Measurements from ENCODE around the gene ZNF579.
"Not testable (repeated sequence)": the region's sequence is repeated elsewhere in the genome, so short reads cannot be mapped to it uniquely, and the experiment has no call there.

The ZNF579 gene

DNA sequence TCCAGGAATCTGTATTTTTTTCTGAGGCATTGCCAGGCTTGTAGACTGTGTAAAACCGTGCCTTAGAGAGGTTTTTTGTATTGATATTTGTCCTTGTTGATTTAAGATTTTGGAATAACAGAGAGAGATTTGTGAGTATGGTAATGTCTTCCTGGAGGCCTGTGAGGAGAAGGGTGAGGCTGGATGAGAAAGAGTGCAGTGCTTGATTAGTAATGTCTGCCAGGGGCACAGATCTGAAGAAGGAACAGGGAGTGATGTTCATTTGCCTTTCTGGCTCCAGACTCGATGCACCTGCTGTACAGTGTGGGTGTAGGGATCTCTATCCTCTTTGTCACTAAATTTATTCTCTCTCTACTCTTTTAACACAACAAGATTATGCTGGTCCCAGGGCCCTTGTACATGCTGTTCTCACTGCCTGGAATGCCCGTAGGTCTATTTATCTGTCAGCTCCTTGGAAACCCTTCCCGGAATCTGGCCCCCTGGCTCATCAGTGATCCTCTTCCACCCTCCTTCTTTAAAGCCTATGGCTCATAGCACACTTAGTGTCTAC is 14.4 kb upstream of the ZNF579 start:
- no peak for DNase-seq (ENCODE audit: low read depth, low spot score)

- no peak for DNase-seq (ENCODE audit: low read depth, low spot score)
Measured at GRCh38 chr19:55593096-55593772, 12.6 kb upstream of the ZNF579 start.

DNA sequence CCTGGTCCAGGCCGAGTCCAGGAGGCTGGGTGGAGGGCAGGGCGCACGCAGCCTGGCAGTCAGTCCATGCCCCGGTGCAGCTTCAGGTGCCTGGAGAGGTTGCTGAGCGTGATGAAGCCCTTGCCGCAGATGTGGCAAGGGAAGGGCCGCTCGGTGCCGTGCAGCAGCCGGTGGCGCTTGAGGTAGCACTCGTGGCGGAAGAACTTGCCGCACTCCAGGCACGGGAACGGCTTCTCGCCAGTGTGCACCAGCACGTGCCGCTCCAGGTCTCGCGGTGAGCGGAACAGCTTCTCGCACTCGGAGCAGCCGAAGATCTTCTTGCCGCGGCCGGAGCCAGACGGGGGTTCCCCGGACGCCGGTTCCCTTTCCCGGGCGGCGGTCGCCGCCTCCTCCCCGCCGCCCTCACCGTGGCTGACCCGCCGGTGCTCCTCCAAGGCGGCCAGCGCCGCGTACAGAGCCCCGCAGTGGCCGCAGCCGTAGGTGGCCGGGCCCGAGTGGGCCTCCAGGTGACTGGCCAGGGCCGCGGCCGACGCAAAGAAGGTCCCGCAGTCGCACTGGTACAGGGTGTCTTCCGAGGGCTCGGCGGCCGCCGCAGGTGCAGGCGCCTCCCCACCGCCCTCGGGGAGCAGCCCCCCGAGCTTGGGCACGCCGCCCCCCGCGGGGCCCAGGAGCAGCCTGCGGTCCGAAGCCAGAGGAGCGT is 11.9 kb upstream of the ZNF579 start:
- DNase-seq (ENCODE audit: low read depth, low spot score): no peak

- DNase-seq (ENCODE audit: low read depth, low spot score): no peak
Measured at GRCh38 chr19:55591555-55591954, 10.9 kb upstream of the ZNF579 start.

DNA sequence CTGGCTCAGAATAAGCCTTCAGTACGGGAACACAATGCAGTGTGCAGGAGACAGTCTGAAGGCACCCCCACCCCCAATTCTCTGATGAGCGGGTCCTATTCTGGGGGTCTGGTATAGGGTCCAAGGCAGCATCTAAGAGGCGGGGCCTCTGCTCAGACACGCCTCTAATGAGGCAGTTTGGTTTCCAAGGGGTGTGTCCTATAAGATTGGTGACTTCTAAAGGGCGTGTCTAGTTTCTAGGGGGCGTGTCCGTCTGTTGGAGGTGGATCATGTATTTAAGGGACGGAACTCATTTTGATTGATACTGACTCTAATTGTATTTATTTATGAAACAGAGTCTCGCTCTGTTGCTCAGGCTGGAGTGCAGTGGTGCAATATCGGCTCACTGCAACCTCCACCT is 10.0 kb upstream of the ZNF579 start:
- DNase-seq (ENCODE audit: low read depth, low spot score): no peak

DNA sequence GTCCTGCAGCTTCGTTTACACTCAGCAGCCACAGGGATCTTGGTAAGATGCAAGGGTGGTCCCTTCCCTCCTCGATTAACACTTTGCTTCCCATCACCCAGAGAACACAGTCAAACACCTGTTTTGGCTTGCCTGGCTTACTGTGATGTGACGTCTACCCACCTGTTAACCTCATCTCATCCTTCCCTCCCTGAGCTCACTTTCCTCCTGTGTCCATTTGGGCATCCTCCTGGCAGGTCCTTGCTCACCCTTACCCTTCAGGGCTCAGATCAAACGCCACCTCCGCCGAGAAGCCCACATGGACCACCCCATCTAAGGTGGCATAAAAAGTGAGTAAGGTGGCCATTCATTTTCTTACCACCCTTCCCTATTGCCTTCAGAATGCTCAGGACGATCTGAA is 9.5 kb upstream of the ZNF579 start:
- no peak for DNase-seq (ENCODE audit: low read depth, low spot score)

- no peak for DNase-seq (ENCODE audit: low read depth, low spot score)
Measured at GRCh38 chr19:55588738-55589137, 8.1 kb upstream of the ZNF579 start.

GRCh38 chr19:55586976-55587668 is 6.5 kb upstream of the ZNF579 start:
- DNase-seq (ENCODE audit: low read depth, low spot score): peak; percentile 72

GRCh38 chr19:55585658-55586339 is 5.2 kb upstream of the ZNF579 start:
- DNase-seq (ENCODE audit: low read depth, low spot score): no peak

DNA sequence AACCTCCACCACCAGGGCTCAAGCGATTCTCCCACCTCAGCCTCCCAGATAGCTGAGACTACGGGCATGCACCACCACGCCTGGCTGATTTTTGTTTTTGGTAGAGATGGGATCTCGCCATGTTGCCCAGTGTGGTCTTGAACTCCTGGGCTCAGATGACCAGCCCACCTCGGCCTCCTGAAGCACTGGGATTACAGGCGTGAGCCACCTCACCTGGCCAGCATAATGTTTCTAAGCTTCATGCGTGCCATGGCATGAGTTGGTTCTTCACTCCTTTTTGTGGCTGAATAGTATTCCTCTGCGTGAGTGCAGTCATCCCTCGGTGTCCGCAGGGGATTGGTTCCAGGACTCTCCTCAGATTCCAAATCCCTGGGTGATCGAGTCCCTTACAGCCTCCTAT is 4.2 kb upstream of the ZNF579 start:
- no peak for DNase-seq (ENCODE audit: low read depth, low spot score)

DNA sequence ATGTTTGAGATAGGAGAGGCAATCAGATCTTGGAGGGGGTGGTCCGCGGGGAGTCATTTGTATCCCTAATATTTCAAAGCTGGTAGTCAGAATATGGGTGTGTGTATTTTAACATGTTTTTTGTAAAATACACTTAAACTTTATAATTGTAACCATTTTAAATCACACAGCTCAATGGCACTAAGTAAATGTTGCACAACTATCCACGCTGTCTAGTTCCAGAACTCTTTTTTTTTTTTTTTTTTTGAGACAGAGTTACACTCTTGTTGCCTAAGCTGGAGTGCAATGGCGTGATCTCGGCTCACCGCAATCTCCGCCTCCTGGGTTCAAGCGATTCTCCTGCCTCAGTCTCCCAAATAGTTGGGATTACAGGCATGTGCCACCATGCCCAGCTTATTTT is 3.2 kb upstream of the ZNF579 start:
- DNase-seq (ENCODE audit: low read depth, low spot score): not testable (repeated sequence)

DNA sequence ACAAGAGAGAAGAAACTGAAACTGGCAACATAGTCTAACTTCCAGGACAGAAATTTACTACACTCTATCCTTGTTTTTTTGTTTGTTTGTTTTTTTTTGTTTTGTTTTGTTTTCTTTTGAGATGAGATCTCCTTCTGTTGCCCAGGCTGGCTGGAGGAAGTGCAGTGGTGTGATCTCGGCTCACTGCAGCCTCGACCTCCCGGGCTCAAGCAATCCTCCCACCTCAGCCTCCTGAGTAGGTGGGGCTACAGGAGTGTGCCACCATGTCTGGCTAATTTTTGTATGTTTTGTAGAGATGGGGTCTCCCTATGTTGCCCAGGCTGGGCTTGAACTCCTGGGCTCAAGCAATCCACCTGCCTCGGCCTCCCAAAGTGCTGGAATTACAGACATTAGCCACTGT is 1.6 kb upstream of the ZNF579 start:
- DNase-seq (ENCODE audit: low read depth, low spot score): not testable (repeated sequence)

DNA sequence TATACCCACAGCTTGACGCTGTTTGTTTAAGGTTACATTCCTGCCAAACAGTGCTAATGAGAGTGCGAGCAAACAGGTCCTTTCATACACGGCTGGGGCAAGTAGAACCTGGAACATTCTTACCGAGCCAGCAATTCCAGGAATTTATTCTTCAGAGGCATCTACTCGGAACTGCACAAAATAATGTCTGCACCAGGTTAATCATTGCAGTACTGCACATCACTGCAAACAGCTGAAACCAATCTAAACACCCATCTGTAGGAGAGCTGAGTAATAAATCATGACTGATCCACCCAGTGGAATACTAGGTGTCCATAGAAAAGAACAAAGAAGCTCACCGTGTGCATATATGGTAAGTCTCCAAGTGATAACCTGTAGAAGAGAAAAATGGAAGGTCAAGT is 1.2 kb upstream of the ZNF579 start:
- no peak for DNase-seq (ENCODE audit: low read depth, low spot score)

- DNase-seq (ENCODE audit: low read depth, low spot score): no peak
Measured at GRCh38 chr19:55581145-55581822, 636 bp upstream of the ZNF579 start.

DNA sequence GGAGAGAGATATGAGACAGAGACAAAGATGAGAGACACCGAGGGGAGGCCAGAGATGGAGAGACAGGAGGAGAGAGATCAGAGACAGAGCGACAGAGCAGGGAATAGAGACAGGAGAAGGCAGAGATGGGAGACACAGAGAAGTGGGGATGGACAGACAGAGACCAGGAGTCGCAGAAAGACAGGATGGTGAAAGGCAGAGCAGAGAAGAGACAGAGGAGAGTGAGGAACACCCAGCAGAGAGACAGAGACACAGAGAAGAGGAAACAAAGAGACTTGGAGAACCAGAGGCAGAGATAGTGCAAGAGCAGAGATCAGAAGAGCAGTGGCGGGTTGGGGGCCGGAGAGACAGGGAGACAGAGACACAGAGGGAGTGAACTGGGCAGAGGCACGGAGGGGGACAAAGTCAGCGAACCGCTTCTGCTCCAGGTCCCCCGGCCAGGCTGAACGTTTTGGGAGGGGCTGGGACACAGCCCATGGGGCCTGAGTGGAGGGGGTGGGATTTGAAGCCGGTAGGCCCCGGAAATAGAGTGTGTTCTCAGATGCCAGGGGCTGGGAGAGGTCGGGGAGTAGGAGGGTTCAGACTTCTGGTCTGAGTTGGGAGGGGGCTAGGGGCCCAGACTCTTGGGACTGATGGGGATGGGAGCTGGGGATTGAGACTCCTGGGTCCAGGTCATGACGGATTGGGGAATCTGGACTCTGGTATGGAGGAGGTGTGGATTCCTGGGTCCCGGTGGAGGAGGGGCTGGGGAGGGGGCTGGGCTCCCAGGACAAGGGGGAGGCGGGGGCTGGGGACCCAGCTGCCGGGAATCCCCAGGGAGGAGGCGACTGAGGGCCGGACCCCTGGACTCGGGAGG is 654 bp downstream of the ZNF579 start:
- DNase-seq (ENCODE audit: low read depth, low spot score): no peak

DNA sequence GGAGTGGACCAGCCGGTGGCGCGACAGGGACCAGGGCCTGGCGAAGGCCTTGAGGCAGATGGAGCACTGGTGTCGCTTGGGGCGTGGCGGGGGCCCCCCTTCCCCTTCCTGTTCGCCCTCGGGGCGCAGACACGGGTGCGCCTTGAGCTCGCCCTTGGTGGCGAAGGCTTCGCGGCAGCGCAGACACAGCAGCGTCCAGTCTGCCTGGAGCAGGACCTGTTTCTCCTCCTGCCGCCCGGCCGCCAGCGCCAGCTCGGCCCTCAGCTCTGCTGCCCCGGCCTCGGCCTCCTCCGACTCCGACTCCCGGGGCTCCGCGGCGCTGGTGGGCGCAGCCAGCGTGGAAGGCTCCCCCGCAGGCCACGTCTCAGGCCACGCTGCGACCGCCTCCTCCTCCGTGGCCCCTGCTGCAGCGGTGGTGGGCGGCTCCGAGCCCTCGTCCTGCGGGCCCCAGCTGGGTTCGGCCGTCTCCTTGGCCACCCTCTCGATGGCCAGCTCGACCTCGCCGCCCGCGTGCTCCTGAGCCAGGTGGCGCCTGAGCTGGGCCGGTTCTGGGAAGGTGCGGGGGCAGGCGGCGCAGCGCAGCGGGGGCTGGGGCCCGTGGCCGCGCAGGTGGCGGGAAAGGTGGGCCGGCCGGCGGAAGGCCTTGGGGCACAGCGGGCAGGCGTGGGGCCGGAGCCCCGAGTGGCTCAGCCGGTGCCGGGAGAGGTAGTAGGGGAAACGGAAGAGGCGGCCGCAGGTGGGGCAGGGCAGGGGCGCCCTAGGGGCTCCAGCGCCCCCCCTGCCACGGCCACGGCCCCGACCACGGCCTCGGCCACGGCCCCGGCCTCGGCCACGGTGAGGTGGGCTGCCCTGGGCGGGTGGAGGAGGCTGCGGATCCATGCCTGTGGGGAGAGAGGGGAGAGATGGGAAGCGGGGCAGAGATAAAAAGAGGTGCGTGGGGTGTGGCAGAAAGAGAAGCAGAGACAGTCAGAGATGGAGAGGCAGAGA is 1.6 kb downstream of the ZNF579 start:
- DNase-seq (ENCODE audit: low read depth, low spot score): no peak

GRCh38 chr19:55578031-55578760 is 2.5 kb downstream of the ZNF579 start:
- DNase-seq (ENCODE audit: low read depth, low spot score): no peak

DNA sequence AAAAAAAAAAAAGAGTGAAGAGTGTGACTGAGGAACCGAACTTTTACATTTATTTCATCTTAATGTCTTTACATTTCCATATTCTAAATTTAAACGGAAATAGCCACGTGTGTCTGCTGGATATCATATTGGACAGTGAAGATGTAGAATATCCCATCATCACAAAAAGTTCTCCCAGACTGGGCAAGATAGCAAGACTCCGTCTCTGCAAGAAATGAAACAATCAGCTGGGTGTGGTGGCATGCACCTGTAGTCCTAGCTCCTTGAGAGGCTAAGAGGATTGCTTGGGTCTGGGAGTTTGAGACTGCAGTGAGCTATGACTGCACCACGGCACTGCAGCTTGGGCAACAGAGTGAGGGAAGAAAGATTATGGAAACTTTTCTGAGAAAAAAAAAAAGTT is 3.9 kb downstream of the ZNF579 start:
- no peak for DNase-seq (ENCODE audit: low read depth, low spot score)

- not testable (repeated sequence) for DNase-seq (ENCODE audit: low read depth, low spot score)
Measured at GRCh38 chr19:55573929-55574328, 6.7 kb downstream of the ZNF579 start.
